Effector memory CD4-positive, alpha-beta T cell (primary cell): ENCODE results near the gene ICOSLG.

Experiments used
- DNase-seq, 3 donors: peaks; one replicate each; pipeline ENCODE4 v3.0.0-alpha.2; 2020
- H3K27ac ChIP-seq: 2 replicates; pipeline ENCODE4 v1.7.0; 2013; ENCODE audit warnings: mild to moderate bottlenecking, low read length, moderate library complexity; ENCODE audit not compliant: insufficient read depth, poor library complexity, severe bottlenecking
- H3K27me3 ChIP-seq: replicated peaks from 2 replicates; pipeline ENCODE4 v1.7.0; 2013; ENCODE audit warnings: mild to moderate bottlenecking, low read length; ENCODE audit not compliant: insufficient read depth, control insufficient read depth, poor library complexity, severe bottlenecking
- H3K36me3 ChIP-seq: 2 replicates; pipeline ENCODE4 v1.7.0; 2013; ENCODE audit warnings: mild to moderate bottlenecking, low read length, moderate library complexity; ENCODE audit not compliant: control insufficient read depth, insufficient read depth
- H3K4me1 ChIP-seq: 2 replicates; pipeline ENCODE4 v1.7.0; 2013; ENCODE audit warnings: low read length, mild to moderate bottlenecking; ENCODE audit not compliant: control insufficient read depth, insufficient read depth, poor library complexity, severe bottlenecking
- H3K4me3 ChIP-seq: 2 replicates; pipeline ENCODE4 v1.7.0; 2013; ENCODE audit warnings: low read length, low read depth, mild to moderate bottlenecking; ENCODE audit not compliant: insufficient read depth, poor library complexity, severe bottlenecking
- H3K9me3 ChIP-seq: 2 replicates; pipeline ENCODE4 v1.7.0; 2013; ENCODE audit warnings: mild to moderate bottlenecking, low read length, moderate library complexity; ENCODE audit not compliant: control insufficient read depth

The ICOSLG gene

GRCh38 chr21:44282370-44282769 is 41.6 kb upstream of the ICOSLG start:
- no peaks in the 10 kb centered on the region for H3K9me3 ChIP-seq
- H3K27ac ChIP-seq, result no peak overlapping the region
- H3K36me3 ChIP-seq, result no peaks in the 10 kb centered on the region
- no peak overlapping the region for H3K4me3 ChIP-seq
- no peak for DNase-seq
- no peaks in the 10 kb centered on the region for H3K27me3 ChIP-seq
- no peaks in the 10 kb centered on the region for H3K4me1 ChIP-seq

- H3K27ac ChIP-seq, result no peak overlapping the region
- no peaks in the 10 kb centered on the region for H3K27me3 ChIP-seq
- H3K9me3 ChIP-seq, result no peaks in the 10 kb centered on the region
- no peaks in the 10 kb centered on the region for H3K4me1 ChIP-seq
- no peak for DNase-seq
- no peak overlapping the region for H3K4me3 ChIP-seq
- H3K36me3 ChIP-seq, result no peaks in the 10 kb centered on the region
These were observed 41.1 kb upstream of the ICOSLG start for GRCh38 chr21:44281801-44282200.

GRCh38 chr21:44279354-44280260 is 38.9 kb upstream of the ICOSLG start:
- no peaks in the 10 kb centered on the region for H3K9me3 ChIP-seq
- H3K36me3 ChIP-seq, result no peaks in the 10 kb centered on the region
- no peaks in the 10 kb centered on the region for H3K4me1 ChIP-seq
- DNase-seq, result no peak
- H3K4me3 ChIP-seq, result no peak overlapping the region
- no peaks in the 10 kb centered on the region for H3K27me3 ChIP-seq
- H3K27ac ChIP-seq, result no peak overlapping the region

GRCh38 chr21:44275041-44275440 is 34.3 kb upstream of the ICOSLG start:
- no peak for DNase-seq
- Histone ChIP-seq H3K9me3 (no peaks in the 10 kb centered on the region), H3K27me3 (no peaks in the 10 kb centered on the region), H3K4me3 (no peak overlapping the region), H3K27ac (no peak overlapping the region), H3K4me1 (no peaks in the 10 kb centered on the region), H3K36me3 (no peaks in the 10 kb centered on the region)

- no peak overlapping the region for H3K4me3 ChIP-seq
- no peak for DNase-seq
- H3K27ac ChIP-seq, result no peak overlapping the region
- H3K9me3 ChIP-seq, result no peaks in the 10 kb centered on the region
- H3K4me1 ChIP-seq, result no peaks in the 10 kb centered on the region
- no peaks in the 10 kb centered on the region for H3K27me3 ChIP-seq
- H3K36me3 ChIP-seq, result no peaks in the 10 kb centered on the region
These were observed 32.3 kb upstream of the ICOSLG start for GRCh38 chr21:44273046-44273445.

- Histone ChIP-seq H3K9me3 (no peaks in the 10 kb centered on the region), H3K27me3 (no peaks in the 10 kb centered on the region), H3K4me3 (no peak overlapping the region), H3K27ac (no peak overlapping the region), H3K4me1 (no peaks in the 10 kb centered on the region), H3K36me3 (no peaks in the 10 kb centered on the region)
- no peak for DNase-seq
These were observed 31.6 kb upstream of the ICOSLG start for GRCh38 chr21:44272284-44272858.

- no peak for DNase-seq
- H3K4me3 ChIP-seq, result no peak overlapping the region
These were observed 31.0 kb upstream of the ICOSLG start for GRCh38 chr21:44271558-44272283.

GRCh38 chr21:44269090-44269489 is 28.3 kb upstream of the ICOSLG start:
- no peaks in the 10 kb centered on the region for H3K4me1 ChIP-seq
- H3K27ac ChIP-seq, result no peak overlapping the region
- H3K27me3 ChIP-seq, result no peaks in the 10 kb centered on the region
- no peak for DNase-seq
- H3K36me3 ChIP-seq, result no peaks in the 10 kb centered on the region
- no peaks in the 10 kb centered on the region for H3K9me3 ChIP-seq
- no peak overlapping the region for H3K4me3 ChIP-seq

More at GRCh38 chr21:44271558-44272283, 31.0 kb upstream of the ICOSLG start:
- no peaks in the 10 kb centered on the region for H3K36me3 ChIP-seq
- no peaks in the 10 kb centered on the region for H3K4me1 ChIP-seq
- no peaks in the 10 kb centered on the region for H3K27me3 ChIP-seq
- H3K9me3 ChIP-seq, result no peaks in the 10 kb centered on the region
- H3K27ac ChIP-seq, result no peak overlapping the region

- Histone ChIP-seq H3K9me3 (no peaks in the 10 kb centered on the region), H3K4me1 (no peaks in the 10 kb centered on the region), H3K27me3 (no peaks in the 10 kb centered on the region), H3K27ac (no peak overlapping the region), H3K36me3 (no peaks in the 10 kb centered on the region), H3K4me3 (no peak overlapping the region)
- no peak for DNase-seq
These were observed 27.0 kb upstream of the ICOSLG start for GRCh38 chr21:44267655-44268142.
